ENCODE results near the gene ELF3. TPM values are rescaled to one million over a fixed set of nuclear protein-coding genes. Genes with fewer than 3 reads are reported as not detected.

The ELF3 gene
- total and polyA plus RNA-seq, 2 of the 13 experiments (the other 11 are each of a cell fraction or from before 2014, with no cell fraction given): 11.5 to 55.1 TPM

- POLR2A ChIA-PET: interaction anchor here (1.4 to 2.5 kb wide), 3 partner anchors 11 to 19 kb away, joined by 3 to 12 read pairs (median 3); partner anchors contain the start of gene ELF3
- in situ Hi-C loops (cut with HindIII; ENCODE audit: extremely low pct_ligation_motif_present, low pct_unique_long_range_greater_than_20kb) (no loop called here), intact Hi-C loops (cut with micrococcal nuclease; ENCODE audit: unreplicated experiment) (no loop called here)
- FAIRE-seq (no peak), ATAC-seq (no peak), DNase-seq (ENCODE audit: low spot score) (no peak)
- CTCF ChIA-PET (ENCODE audit: low intra/inter-chr PET ratio, low total read pairs): no interaction called here
- Histone ChIP-seq H2AFZ (ENCODE audit: low read length) (no peak overlapping the region), H3K4me3 (replicated peaks in 1 of 3; ENCODE audit: insufficient read depth in 1 of 3, low read depth in 2 of 3, low read length in 3 of 3) (no peak overlapping the region), H3K36me3 (replicated peaks in 1 of 2; ENCODE audit: control insufficient read depth in 1 of 2, insufficient read depth in 2 of 2, low read length in 2 of 2) (no peaks in the 10 kb centered on the region), H4K20me1 (ENCODE audit: insufficient read depth, low read length) (no peaks in the 10 kb centered on the region), H3K9me3 (ENCODE audit: low read length) (no peaks in the 10 kb centered on the region), H3K27me3 (ENCODE audit: control insufficient read depth in 1 of 2, insufficient read depth in 2 of 2, low read length in 2 of 2) (no peaks in the 10 kb centered on the region), H3K4me2 (ENCODE audit: low read depth, low read length) (no peak overlapping the region), H3K9ac (ENCODE audit: insufficient read depth, low read depth, low read length) (no peak overlapping the region), H3K27ac (ENCODE audit: extremely low read length, insufficient read depth, low read length) (no peak overlapping the region), H3K79me2 (ENCODE audit: insufficient read depth, low read length) (no peaks in the 10 kb centered on the region), H3K4me1 (ENCODE audit: insufficient read depth, low read length) (peaks cover 42% of the 10 kb centered on the region)
- no TSS peak for BruUV-seq (replicated peaks)
- WGBS (ENCODE audit: low lambda C conversion rate): 41% methylated on average over 5 of the region's 5 CpGs
- TF ChIP-seq MAFK (conservative IDR thresholded peaks at IDR 0.05 in 1 of 2, IDR thresholded peaks at IDR 0.05 in 1 of 2; ENCODE audit: low read length in 2 of 2) (peak; percentile 38 to 46; a peak in 2 of 4 replicates), KDM4B (CRISPR knock-in tag; IDR thresholded peaks at IDR 0.05) (no peak), NFE2L2 (IDR thresholded peaks at IDR 0.05; ENCODE audit: low read length) (peak; percentile 48; the same call in 1 of the 2 replicates)
These were observed 18.8 kb downstream of the ELF3 start for GRCh38 chr1:202029171-202029665.

GRCh38 chr1:202029727-202030126, 19.3 kb downstream of the ELF3 start:
- no peaks in the 10 kb centered on the region for H3K36me3 ChIP-seq (replicated peaks in 1 of 2; ENCODE audit: control insufficient read depth in 1 of 2, insufficient read depth in 2 of 2, low read length in 2 of 2)
- ATAC-seq (no peak), FAIRE-seq (no peak), DNase-seq (ENCODE audit: low spot score) (no peak)
- in situ Hi-C loops (cut with HindIII; ENCODE audit: extremely low pct_ligation_motif_present, low pct_unique_long_range_greater_than_20kb): no loop called here
- H4K20me1 ChIP-seq (ENCODE audit: insufficient read depth, low read length): no peaks in the 10 kb centered on the region
- no peak overlapping the region for H3K27ac ChIP-seq (ENCODE audit: extremely low read length, insufficient read depth, low read length)
- no peaks in the 10 kb centered on the region for H3K79me2 ChIP-seq (ENCODE audit: insufficient read depth, low read length)
- 44% methylated on average over 2 of the region's 2 CpGs for WGBS (ENCODE audit: low lambda C conversion rate)
- no peak overlapping the region for H2AFZ ChIP-seq (ENCODE audit: low read length)
- no peaks in the 10 kb centered on the region for H3K9me3 ChIP-seq (ENCODE audit: low read length)
- no TSS peak for BruUV-seq (replicated peaks)
- H3K4me2 ChIP-seq (ENCODE audit: low read depth, low read length): no peak overlapping the region
- H3K9ac ChIP-seq (ENCODE audit: insufficient read depth, low read depth, low read length): no peak overlapping the region
- ChIA-PET CTCF (ENCODE audit: low intra/inter-chr PET ratio, low total read pairs) (no interaction called here), POLR2A (interaction anchor here (1.4 to 2.5 kb wide), 2 partner anchors 11 to 19 kb away, joined by 3 to 12 read pairs; partner anchors contain the start of gene ELF3)
- H3K4me1 ChIP-seq (ENCODE audit: insufficient read depth, low read length): peaks cover 47% of the 10 kb centered on the region
- no peak overlapping the region for H3K4me3 ChIP-seq (replicated peaks in 1 of 3; ENCODE audit: insufficient read depth in 1 of 3, low read depth in 2 of 3, low read length in 3 of 3)
- TF ChIP-seq RARA (CRISPR knock-in tag; IDR thresholded peaks at IDR 0.05) (peak; percentile 62), NFRKB (IDR thresholded peaks at IDR 0.05) (no peak), KDM1A (CRISPR knock-in tag; IDR thresholded peaks at IDR 0.05) (no peak), CSRNP1 (CRISPR knock-in tag; IDR thresholded peaks at IDR 0.05) (no peak), MIER3 (CRISPR knock-in tag; IDR thresholded peaks at IDR 0.05; ENCODE audit: borderline replicate concordance) (no peak)
- no peaks in the 10 kb centered on the region for H3K27me3 ChIP-seq (ENCODE audit: control insufficient read depth in 1 of 2, insufficient read depth in 2 of 2, low read length in 2 of 2)
- intact Hi-C loops (cut with micrococcal nuclease; ENCODE audit: unreplicated experiment): no loop called here
